Measurements from ENCODE around the gene ITPR1.

- TF ChIP-seq CTCF (IDR thresholded peaks at IDR 0.05): no peak
- TF ChIP-seq EP300 (IDR thresholded peaks at IDR 0.05): no peak
- TF ChIP-seq POLR2AphosphoS5 (IDR thresholded peaks at IDR 0.05): no peak
Observed at GRCh38 chr3:4843619-4844018, 350.5 kb downstream of the ITPR1 start.
